ENCODE results near the gene HDDC2. TPM values are rescaled to one million over a fixed set of nuclear protein-coding genes. Genes with fewer than 3 reads are reported as not detected.
"Not testable (repeated sequence)": the region's sequence is repeated elsewhere in the genome, so short reads cannot be mapped to it uniquely, and the experiment has no call there.

The HDDC2 gene
- polyA plus RNA-seq, 1 donor from 2014 or later, result 75.2 TPM

GRCh38 chr6:125280370-125281035, 21.3 kb downstream of the HDDC2 start:
- H3K4me2 ChIP-seq (ENCODE audit: low read length); H3K9ac ChIP-seq (ENCODE audit: low read length); H2AFZ ChIP-seq (ENCODE audit: low read depth, low read length); H3K4me3 ChIP-seq (ENCODE audit: low read length); H3K27ac ChIP-seq (ENCODE audit: low read length); H3K9me2 ChIP-seq (ENCODE audit: insufficient read depth, low read length); H3K9me3 ChIP-seq (ENCODE audit: low read length); H3K27me3 ChIP-seq (ENCODE audit: insufficient read depth, low read depth, low read length); H3F3A ChIP-seq (ENCODE audit: insufficient read depth, low read length, poor library complexity, severe bottlenecking); H3K79me2 ChIP-seq (replicated peaks; ENCODE audit: insufficient read depth, low read length); H3K36me3 ChIP-seq (ENCODE audit: insufficient read depth, low read length); H4K20me1 ChIP-seq (ENCODE audit: insufficient read depth): not testable (repeated sequence)

GRCh38 chr6:125279961-125280360, 21.8 kb downstream of the HDDC2 start:
- no peaks in the 10 kb centered on the region for H4K20me1 ChIP-seq (ENCODE audit: insufficient read depth)
- no peak for TF ChIP-seq RAD21 (conservative IDR thresholded peaks at IDR 0.05)
- TF ChIP-seq, protein P1, sequence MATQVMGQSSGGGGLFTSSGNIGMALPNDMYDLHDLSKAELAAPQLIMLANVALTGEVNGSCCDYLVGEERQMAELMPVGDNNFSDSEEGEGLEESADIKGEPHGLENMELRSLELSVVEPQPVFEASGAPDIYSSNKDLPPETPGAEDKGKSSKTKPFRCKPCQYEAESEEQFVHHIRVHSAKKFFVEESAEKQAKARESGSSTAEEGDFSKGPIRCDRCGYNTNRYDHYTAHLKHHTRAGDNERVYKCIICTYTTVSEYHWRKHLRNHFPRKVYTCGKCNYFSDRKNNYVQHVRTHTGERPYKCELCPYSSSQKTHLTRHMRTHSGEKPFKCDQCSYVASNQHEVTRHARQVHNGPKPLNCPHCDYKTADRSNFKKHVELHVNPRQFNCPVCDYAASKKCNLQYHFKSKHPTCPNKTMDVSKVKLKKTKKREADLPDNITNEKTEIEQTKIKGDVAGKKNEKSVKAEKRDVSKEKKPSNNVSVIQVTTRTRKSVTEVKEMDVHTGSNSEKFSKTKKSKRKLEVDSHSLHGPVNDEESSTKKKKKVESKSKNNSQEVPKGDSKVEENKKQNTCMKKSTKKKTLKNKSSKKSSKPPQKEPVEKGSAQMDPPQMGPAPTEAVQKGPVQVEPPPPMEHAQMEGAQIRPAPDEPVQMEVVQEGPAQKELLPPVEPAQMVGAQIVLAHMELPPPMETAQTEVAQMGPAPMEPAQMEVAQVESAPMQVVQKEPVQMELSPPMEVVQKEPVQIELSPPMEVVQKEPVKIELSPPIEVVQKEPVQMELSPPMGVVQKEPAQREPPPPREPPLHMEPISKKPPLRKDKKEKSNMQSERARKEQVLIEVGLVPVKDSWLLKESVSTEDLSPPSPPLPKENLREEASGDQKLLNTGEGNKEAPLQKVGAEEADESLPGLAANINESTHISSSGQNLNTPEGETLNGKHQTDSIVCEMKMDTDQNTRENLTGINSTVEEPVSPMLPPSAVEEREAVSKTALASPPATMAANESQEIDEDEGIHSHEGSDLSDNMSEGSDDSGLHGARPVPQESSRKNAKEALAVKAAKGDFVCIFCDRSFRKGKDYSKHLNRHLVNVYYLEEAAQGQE (IDR thresholded peaks at IDR 0.05; ENCODE audit: borderline replicate concordance), result no peak
- TF ChIP-seq EP300 (conservative IDR thresholded peaks at IDR 0.05; ENCODE audit: poor library complexity, severe bottlenecking), result no peak
- no peak for TF ChIP-seq SMC3 (conservative IDR thresholded peaks at IDR 0.05; ENCODE audit: poor library complexity)
- H2AFZ ChIP-seq (ENCODE audit: low read depth, low read length), result no peak overlapping the region
- H3K9me3 ChIP-seq (ENCODE audit: low read length), result no peaks in the 10 kb centered on the region
- H3K4me3 ChIP-seq (ENCODE audit: low read length), result no peak overlapping the region
- no peak overlapping the region for H3K9ac ChIP-seq (ENCODE audit: low read length)
- H3K79me2 ChIP-seq (replicated peaks; ENCODE audit: insufficient read depth, low read length), result no peaks in the 10 kb centered on the region
- H3K27me3 ChIP-seq (ENCODE audit: insufficient read depth, low read depth, low read length), result no peaks in the 10 kb centered on the region
- no peaks in the 10 kb centered on the region for H3K9me2 ChIP-seq (ENCODE audit: insufficient read depth, low read length)
- no peak overlapping the region for H3K27ac ChIP-seq (ENCODE audit: low read length)
- H3F3A ChIP-seq (ENCODE audit: insufficient read depth, low read length, poor library complexity, severe bottlenecking), result no peaks in the 10 kb centered on the region
- H3K36me3 ChIP-seq (ENCODE audit: insufficient read depth, low read length), result no peaks in the 10 kb centered on the region
- no peak overlapping the region for H3K4me2 ChIP-seq (ENCODE audit: low read length)

- no peaks in the 10 kb centered on the region for H3K9me3 ChIP-seq (ENCODE audit: low read length)
- H3K79me2 ChIP-seq (replicated peaks; ENCODE audit: insufficient read depth, low read length), result no peaks in the 10 kb centered on the region
- no peak overlapping the region for H3K4me3 ChIP-seq (ENCODE audit: low read length)
- no peaks in the 10 kb centered on the region for H3K36me3 ChIP-seq (ENCODE audit: insufficient read depth, low read length)
- H2AFZ ChIP-seq (ENCODE audit: low read depth, low read length), result no peak overlapping the region
- H4K20me1 ChIP-seq (ENCODE audit: insufficient read depth), result no peaks in the 10 kb centered on the region
- TF ChIP-seq POLR2AphosphoS5 (IDR thresholded peaks at IDR 0.05) (no peak), MXI1 (conservative IDR thresholded peaks at IDR 0.05; ENCODE audit: poor library complexity, severe bottlenecking) (no peak), SMC3 (conservative IDR thresholded peaks at IDR 0.05; ENCODE audit: poor library complexity) (no peak), TAF1 (IDR thresholded peaks at IDR 0.05; ENCODE audit: low read depth) (no peak), RAD21 (conservative IDR thresholded peaks at IDR 0.05) (no peak), EZH2 (IDR thresholded peaks at IDR 0.05; ENCODE audit: borderline replicate concordance, insufficient read depth, low read length, poor library complexity, severe bottlenecking) (no peak), EP300 (conservative IDR thresholded peaks at IDR 0.05; ENCODE audit: poor library complexity, severe bottlenecking) (no peak)
- TF ChIP-seq, protein P1 (IDR thresholded peaks at IDR 0.05; ENCODE audit: borderline replicate concordance), result no peak
- TF ChIP-seq, protein P2, sequence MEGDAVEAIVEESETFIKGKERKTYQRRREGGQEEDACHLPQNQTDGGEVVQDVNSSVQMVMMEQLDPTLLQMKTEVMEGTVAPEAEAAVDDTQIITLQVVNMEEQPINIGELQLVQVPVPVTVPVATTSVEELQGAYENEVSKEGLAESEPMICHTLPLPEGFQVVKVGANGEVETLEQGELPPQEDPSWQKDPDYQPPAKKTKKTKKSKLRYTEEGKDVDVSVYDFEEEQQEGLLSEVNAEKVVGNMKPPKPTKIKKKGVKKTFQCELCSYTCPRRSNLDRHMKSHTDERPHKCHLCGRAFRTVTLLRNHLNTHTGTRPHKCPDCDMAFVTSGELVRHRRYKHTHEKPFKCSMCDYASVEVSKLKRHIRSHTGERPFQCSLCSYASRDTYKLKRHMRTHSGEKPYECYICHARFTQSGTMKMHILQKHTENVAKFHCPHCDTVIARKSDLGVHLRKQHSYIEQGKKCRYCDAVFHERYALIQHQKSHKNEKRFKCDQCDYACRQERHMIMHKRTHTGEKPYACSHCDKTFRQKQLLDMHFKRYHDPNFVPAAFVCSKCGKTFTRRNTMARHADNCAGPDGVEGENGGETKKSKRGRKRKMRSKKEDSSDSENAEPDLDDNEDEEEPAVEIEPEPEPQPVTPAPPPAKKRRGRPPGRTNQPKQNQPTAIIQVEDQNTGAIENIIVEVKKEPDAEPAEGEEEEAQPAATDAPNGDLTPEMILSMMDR (IDR thresholded peaks at IDR 0.05; ENCODE audit: poor library complexity, severe bottlenecking), result no peak
- H3K4me2 ChIP-seq (ENCODE audit: low read length), result no peak overlapping the region
- no peaks in the 10 kb centered on the region for H3F3A ChIP-seq (ENCODE audit: insufficient read depth, low read length, poor library complexity, severe bottlenecking)
- no peaks in the 10 kb centered on the region for H3K9me2 ChIP-seq (ENCODE audit: insufficient read depth, low read length)
- H3K9ac ChIP-seq (ENCODE audit: low read length), result no peak overlapping the region
- H3K27me3 ChIP-seq (ENCODE audit: insufficient read depth, low read depth, low read length), result no peaks in the 10 kb centered on the region
- no peak overlapping the region for H3K27ac ChIP-seq (ENCODE audit: low read length)
Measured at GRCh38 chr6:125277838-125278237, 23.9 kb downstream of the HDDC2 start.
